Kidney (tissue), 14 donors: ENCODE results near the gene JMJD1C. TPM values are rescaled to one million over a fixed set of nuclear protein-coding genes. Genes with fewer than 3 reads are reported as not detected.

ENCODE experiments used
- DNase-seq, 5 donors: peaks; one replicate each; pipeline ENCODE4 v3.0.0-alpha.2; 2013 to 2020
- FAIRE-seq: peaks from 2 replicates; lab custom pipeline; 2012; peaks lifted over from hg19 to GRCh38; lab: Jason Lieb, UNC
- H3K27ac ChIP-seq, 2 donors: one replicate each; pipeline ENCODE4 v1.7.0; 2013; ENCODE audit warnings: low read depth in 2 of 2, low read length in 2 of 2, inconsistent platforms in 1 of 2
- H3K27me3 ChIP-seq: one replicate; pipeline ENCODE4 v1.7.1; 2013; ENCODE audit warnings: low read length, inconsistent platforms; ENCODE audit not compliant: control insufficient read depth, insufficient read depth
- H3K36me3 ChIP-seq, 3 donors: one replicate each; pipeline versions ENCODE4 v1.7.0 to v1.7.1; 2013; ENCODE audit warnings: low read length in 3 of 3, control low read depth in 1 of 3, inconsistent platforms in 1 of 3; ENCODE audit not compliant: insufficient read depth in 3 of 3, control insufficient read depth in 2 of 3
- H3K4me1 ChIP-seq, 3 donors: one replicate each; pipeline versions ENCODE4 v1.7.0 to v1.7.1; 2013; ENCODE audit warnings: low read length in 3 of 3, inconsistent platforms in 1 of 3, low read depth in 1 of 3; ENCODE audit not compliant: control insufficient read depth in 2 of 3, insufficient read depth in 2 of 3
- H3K4me3 ChIP-seq, 3 donors: one replicate each; pipeline versions ENCODE4 v1.7.0 to v1.8.1; 2013; ENCODE audit warnings: low read length in 3 of 3, control low read depth in 1 of 3, inconsistent platforms in 1 of 3
- H3K9ac ChIP-seq, 3 donors: one replicate each; pipeline versions ENCODE4 v1.7.0 to v1.7.1; 2013; ENCODE audit warnings: low read length in 3 of 3, control low read depth in 1 of 3, inconsistent platforms in 1 of 3
- H3K9me3 ChIP-seq, 3 donors: one replicate each; pipeline versions ENCODE4 v1.7.0 to v1.7.1; 2013; ENCODE audit warnings: low read length in 3 of 3, control low read depth in 1 of 3, inconsistent platforms in 1 of 3; ENCODE audit not compliant: control insufficient read depth in 2 of 3, insufficient read depth in 1 of 3
- intact Hi-C: fragments of 100-400 bp; cut with DNase I; formaldehyde crosslinking; loops from one replicate; pipeline ENCODE4 v1.11.1; 2022
- polyA plus RNA-seq: library from polyadenylated mRNA; stranded (reverse); fragments of 350-450 nt; fragmentation: Illumina TruSeq; extraction: RNeasy Lipid Tissue Mini Kit (QIAGEN cat#74804); gene quantifications from one replicate; pipeline ENCODE4 v1.2.3, GENCODE V29; 2014; ENCODE audit warnings: low read depth, low replicate concordance; ENCODE audit not compliant: insufficient read depth
- total RNA-seq: library from RNA; stranded (reverse); fragmentation: NEBNext Ultra II Directional; extraction: Animal tissue kit (Norgen Biotek cat#: 25700); gene quantifications from one replicate; pipeline ENCODE4 v1.2.1, GENCODE V29; 2021
- TF ChIP-seq, protein P1 (sequence below): IDR thresholded peaks from 3 replicates; pipeline ENCODE4 v1.5.1; 2012; ENCODE audit warnings: mild to moderate bottlenecking, moderate library complexity, borderline replicate concordance; ENCODE audit not compliant: insufficient read depth; ENCODE audit errors: extremely low read depth
- donor health status: control.
- donor health status: control.
- donor health status: control.
- donor health status: control.
- donor health status: control.
- donor health status: DM: yes; HTN: yes; CAD: no.
- donor health status: Normal renal cell carcinoma (clear cell type).

JMJD1C gene
- total and polyA plus RNA-seq, 2 donors from 2014 or later, result 18.9 to 92.9 TPM

DNA sequence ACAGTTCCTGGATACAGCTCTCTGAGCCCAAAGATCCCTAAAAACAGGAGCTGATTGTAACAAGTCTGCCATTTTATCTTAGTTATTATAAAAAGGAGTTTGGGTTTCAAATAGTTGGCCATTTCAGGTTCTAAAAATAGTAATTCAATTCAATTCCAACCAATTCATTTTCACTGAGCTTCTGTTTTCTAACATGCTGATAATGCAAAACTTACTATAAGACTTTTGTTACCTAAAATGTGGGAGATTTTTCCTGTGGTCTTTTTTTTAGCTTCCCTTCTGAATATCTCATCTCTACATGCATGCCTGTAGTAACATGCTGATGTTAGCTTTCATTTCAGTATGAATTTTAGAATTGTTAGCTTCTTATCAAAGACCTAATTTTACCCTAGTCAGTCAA is 319.3 kb downstream of the JMJD1C start:
- no peaks in the 10 kb centered on the region for H3K27me3 ChIP-seq
- H3K9ac ChIP-seq, result no peak overlapping the region
- no peak overlapping the region for H3K4me3 ChIP-seq
- no peak overlapping the region for H3K27ac ChIP-seq
- peaks cover 0 to 2% (median 0%) of the 10 kb centered on the region in 3 donors for H3K36me3 ChIP-seq
- TF ChIP-seq, protein P1, sequence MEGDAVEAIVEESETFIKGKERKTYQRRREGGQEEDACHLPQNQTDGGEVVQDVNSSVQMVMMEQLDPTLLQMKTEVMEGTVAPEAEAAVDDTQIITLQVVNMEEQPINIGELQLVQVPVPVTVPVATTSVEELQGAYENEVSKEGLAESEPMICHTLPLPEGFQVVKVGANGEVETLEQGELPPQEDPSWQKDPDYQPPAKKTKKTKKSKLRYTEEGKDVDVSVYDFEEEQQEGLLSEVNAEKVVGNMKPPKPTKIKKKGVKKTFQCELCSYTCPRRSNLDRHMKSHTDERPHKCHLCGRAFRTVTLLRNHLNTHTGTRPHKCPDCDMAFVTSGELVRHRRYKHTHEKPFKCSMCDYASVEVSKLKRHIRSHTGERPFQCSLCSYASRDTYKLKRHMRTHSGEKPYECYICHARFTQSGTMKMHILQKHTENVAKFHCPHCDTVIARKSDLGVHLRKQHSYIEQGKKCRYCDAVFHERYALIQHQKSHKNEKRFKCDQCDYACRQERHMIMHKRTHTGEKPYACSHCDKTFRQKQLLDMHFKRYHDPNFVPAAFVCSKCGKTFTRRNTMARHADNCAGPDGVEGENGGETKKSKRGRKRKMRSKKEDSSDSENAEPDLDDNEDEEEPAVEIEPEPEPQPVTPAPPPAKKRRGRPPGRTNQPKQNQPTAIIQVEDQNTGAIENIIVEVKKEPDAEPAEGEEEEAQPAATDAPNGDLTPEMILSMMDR, result no peak
- no peaks in the 10 kb centered on the region for H3K9me3 ChIP-seq
- no peak for DNase-seq
- FAIRE-seq, result no peak
- intact Hi-C loops, result no loop called here
- H3K4me1 ChIP-seq, result no peaks in the 10 kb centered on the region

DNA sequence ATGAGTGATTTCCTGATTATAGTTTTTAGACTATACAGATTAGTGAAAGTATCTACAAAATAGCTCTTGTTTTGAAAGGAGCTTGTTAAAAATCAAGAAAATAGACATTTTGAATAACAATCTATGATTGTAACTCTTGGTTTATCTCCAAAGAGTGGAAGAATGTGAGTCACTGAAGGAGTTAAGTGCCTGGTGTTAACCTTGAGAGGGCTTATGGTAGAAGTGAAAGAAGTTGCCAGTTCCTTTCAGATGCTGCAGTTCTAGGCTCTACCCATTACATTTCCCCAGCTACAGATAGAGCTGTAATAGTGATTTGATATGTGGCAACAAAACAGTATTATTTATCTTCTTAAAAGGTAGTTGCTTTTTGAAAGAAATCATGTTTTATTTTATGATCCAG is 320.0 kb downstream of the JMJD1C start:
- TF ChIP-seq, protein P1, result no peak
- no peak overlapping the region for H3K9ac ChIP-seq
- no peaks in the 10 kb centered on the region for H3K4me1 ChIP-seq
- FAIRE-seq (no peak), DNase-seq (no peak)
- no peaks in the 10 kb centered on the region for H3K9me3 ChIP-seq
- no peak overlapping the region for H3K4me3 ChIP-seq
- intact Hi-C loops, result no loop called here
- H3K27ac ChIP-seq, result no peak overlapping the region
- no peaks in the 10 kb centered on the region for H3K27me3 ChIP-seq
- peaks cover 0 to 2% (median 0%) of the 10 kb centered on the region in 3 donors for H3K36me3 ChIP-seq

DNA sequence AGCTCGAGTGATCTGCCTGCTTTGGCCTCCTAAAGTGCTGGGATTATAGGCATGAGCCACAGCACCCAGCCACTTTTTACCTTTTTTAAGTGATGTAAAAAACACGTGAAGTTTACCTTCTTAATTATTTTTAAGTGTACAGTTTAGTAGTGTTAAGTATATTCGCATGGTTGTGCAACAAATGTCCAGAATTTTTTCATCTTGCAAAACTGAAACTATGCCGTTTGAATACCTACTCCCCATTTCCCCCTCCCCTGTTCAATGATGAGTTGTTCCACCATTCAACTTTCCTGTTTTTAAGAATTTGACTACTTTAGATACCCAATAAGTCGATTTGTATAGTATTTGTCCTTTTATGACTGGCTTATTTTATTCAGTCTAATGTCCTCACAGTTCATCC is 321.8 kb downstream of the JMJD1C start:
- H3K9ac ChIP-seq, result no peak overlapping the region
- no peak overlapping the region for H3K4me3 ChIP-seq
- intact Hi-C loops, result no loop called here
- H3K9me3 ChIP-seq, result no peaks in the 10 kb centered on the region
- no peak overlapping the region for H3K27ac ChIP-seq
- H3K4me1 ChIP-seq, result no peaks in the 10 kb centered on the region
- TF ChIP-seq, protein P1, result no peak
- H3K27me3 ChIP-seq, result no peaks in the 10 kb centered on the region
- peaks cover 0 to 2% (median 0%) of the 10 kb centered on the region in 3 donors for H3K36me3 ChIP-seq
- DNase-seq (no peak), FAIRE-seq (no peak)

DNA sequence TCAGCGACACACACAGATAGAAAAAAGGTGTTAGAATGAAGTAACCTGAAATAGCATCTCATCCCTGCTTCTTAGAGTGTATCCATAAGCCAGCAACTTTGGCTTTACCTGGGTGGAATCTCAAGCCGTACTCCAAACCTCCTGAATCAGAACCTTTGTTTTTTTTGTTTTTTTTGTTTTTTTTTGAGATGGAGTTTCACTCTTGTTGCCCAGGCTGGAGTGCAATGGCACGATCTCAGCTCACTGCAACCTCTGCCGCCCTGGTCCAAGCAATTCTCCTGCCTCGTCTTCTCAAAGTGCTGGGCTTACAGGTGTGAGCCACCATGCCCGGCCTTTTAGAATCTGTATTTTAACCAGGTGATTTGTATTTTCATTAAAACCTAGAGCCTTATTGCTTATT is 323.6 kb downstream of the JMJD1C start:
- peaks cover 0 to 2% (median 0%) of the 10 kb centered on the region in 3 donors for H3K36me3 ChIP-seq
- TF ChIP-seq, protein P1, result no peak
- H3K4me3 ChIP-seq, result no peak overlapping the region
- no peak overlapping the region for H3K27ac ChIP-seq
- FAIRE-seq (no peak), DNase-seq (no peak)
- intact Hi-C loops, result no loop called here
- H3K4me1 ChIP-seq, result peaks cover 0 to 5% (median 0%) of the 10 kb centered on the region in 3 donors
- H3K9me3 ChIP-seq, result no peaks in the 10 kb centered on the region
- H3K9ac ChIP-seq, result no peak overlapping the region
- H3K27me3 ChIP-seq, result no peaks in the 10 kb centered on the region
